Ishikawa (cell line): Measurements from ENCODE around the gene CROCC2.

ENCODE experiments used
- CEBPB ChIP-seq: IDR thresholded peaks from 2 replicates; pipeline ENCODE4 v1.6.1; 2012
- CREB1 ChIP-seq: IDR thresholded peaks from 2 replicates; pipeline ENCODE4 v1.6.1; 2012; ENCODE audit warnings: low read depth
- EGR1 ChIP-seq: IDR thresholded peaks from 2 replicates; pipeline ENCODE4 v1.6.1; 2012
- EP300 ChIP-seq: IDR thresholded peaks from 2 replicates; pipeline ENCODE4 v1.6.1; 2012; ENCODE audit warnings: borderline replicate concordance
- FOXM1 ChIP-seq: IDR thresholded peaks from 2 replicates; pipeline ENCODE4 v1.6.1; 2012; ENCODE audit warnings: low read depth, borderline replicate concordance
- NFIC ChIP-seq: IDR thresholded peaks from 2 replicates; pipeline ENCODE4 v1.6.1; 2012
- RAD21 ChIP-seq: IDR thresholded peaks from 2 replicates; pipeline ENCODE4 v1.6.1; 2012; ENCODE audit warnings: low read depth
- TAF1 ChIP-seq: IDR thresholded peaks from 2 replicates; pipeline ENCODE4 v1.6.1; 2012; ENCODE audit warnings: low read depth, mild to moderate bottlenecking
- TCF12 ChIP-seq: IDR thresholded peaks from 2 replicates; pipeline ENCODE4 v1.6.1; 2012; ENCODE audit warnings: low read depth
- TEAD4 ChIP-seq: IDR thresholded peaks from 2 replicates; pipeline ENCODE4 v1.6.1; 2012
- YY1 ChIP-seq: IDR thresholded peaks from 2 replicates; pipeline ENCODE4 v1.6.1; 2012; ENCODE audit warnings: low read depth
- ZBTB7A ChIP-seq: IDR thresholded peaks from 2 replicates; pipeline ENCODE4 v1.6.1; 2012; ENCODE audit warnings: low read depth
- TF ChIP-seq, protein P1 (sequence below): IDR thresholded peaks from 2 replicates; pipeline ENCODE4 v1.6.1; 2012
- TF ChIP-seq, protein P2 (sequence below): IDR thresholded peaks from 2 replicates; pipeline ENCODE4 v1.6.1; 2012
- TF ChIP-seq, protein P3 (sequence below): IDR thresholded peaks from 2 replicates; pipeline ENCODE4 v1.6.1; 2012; ENCODE audit warnings: low read depth, mild to moderate bottlenecking

CROCC2 gene

DNA sequence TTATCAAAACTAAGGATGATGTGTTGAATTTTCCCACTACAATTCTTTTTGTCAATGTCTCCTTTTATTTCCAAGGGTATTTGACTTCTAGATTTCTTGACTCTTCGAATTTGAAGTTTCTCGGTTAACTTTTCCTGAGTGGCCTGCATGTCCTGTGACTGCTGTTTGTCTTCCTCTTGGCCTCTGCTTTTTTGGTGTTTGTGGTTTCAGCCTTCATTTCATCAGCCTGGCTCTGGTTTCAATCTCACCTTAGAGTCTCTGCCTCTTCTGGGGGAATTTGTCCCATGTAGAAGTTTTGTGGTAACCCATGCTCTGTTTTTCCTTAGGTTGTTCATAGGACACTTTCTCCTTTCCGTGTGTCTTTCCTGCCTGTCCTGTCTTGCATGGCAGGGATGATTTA, 64.0 kb downstream of the CROCC2 start:
- TF ChIP-seq NFIC (no peak), TAF1 (no peak), TEAD4 (no peak), RAD21 (no peak), CEBPB (no peak), CREB1 (no peak), EGR1 (no peak), EP300 (no peak), ZBTB7A (no peak), TCF12 (no peak), YY1 (no peak), FOXM1 (no peak)
- TF ChIP-seq, protein P1, sequence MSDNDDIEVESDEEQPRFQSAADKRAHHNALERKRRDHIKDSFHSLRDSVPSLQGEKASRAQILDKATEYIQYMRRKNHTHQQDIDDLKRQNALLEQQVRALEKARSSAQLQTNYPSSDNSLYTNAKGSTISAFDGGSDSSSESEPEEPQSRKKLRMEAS: no peak
- TF ChIP-seq, protein P2, sequence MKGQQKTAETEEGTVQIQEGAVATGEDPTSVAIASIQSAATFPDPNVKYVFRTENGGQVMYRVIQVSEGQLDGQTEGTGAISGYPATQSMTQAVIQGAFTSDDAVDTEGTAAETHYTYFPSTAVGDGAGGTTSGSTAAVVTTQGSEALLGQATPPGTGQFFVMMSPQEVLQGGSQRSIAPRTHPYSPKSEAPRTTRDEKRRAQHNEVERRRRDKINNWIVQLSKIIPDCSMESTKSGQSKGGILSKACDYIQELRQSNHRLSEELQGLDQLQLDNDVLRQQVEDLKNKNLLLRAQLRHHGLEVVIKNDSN: no peak
- TF ChIP-seq, protein P3, sequence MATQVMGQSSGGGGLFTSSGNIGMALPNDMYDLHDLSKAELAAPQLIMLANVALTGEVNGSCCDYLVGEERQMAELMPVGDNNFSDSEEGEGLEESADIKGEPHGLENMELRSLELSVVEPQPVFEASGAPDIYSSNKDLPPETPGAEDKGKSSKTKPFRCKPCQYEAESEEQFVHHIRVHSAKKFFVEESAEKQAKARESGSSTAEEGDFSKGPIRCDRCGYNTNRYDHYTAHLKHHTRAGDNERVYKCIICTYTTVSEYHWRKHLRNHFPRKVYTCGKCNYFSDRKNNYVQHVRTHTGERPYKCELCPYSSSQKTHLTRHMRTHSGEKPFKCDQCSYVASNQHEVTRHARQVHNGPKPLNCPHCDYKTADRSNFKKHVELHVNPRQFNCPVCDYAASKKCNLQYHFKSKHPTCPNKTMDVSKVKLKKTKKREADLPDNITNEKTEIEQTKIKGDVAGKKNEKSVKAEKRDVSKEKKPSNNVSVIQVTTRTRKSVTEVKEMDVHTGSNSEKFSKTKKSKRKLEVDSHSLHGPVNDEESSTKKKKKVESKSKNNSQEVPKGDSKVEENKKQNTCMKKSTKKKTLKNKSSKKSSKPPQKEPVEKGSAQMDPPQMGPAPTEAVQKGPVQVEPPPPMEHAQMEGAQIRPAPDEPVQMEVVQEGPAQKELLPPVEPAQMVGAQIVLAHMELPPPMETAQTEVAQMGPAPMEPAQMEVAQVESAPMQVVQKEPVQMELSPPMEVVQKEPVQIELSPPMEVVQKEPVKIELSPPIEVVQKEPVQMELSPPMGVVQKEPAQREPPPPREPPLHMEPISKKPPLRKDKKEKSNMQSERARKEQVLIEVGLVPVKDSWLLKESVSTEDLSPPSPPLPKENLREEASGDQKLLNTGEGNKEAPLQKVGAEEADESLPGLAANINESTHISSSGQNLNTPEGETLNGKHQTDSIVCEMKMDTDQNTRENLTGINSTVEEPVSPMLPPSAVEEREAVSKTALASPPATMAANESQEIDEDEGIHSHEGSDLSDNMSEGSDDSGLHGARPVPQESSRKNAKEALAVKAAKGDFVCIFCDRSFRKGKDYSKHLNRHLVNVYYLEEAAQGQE: no peak

DNA sequence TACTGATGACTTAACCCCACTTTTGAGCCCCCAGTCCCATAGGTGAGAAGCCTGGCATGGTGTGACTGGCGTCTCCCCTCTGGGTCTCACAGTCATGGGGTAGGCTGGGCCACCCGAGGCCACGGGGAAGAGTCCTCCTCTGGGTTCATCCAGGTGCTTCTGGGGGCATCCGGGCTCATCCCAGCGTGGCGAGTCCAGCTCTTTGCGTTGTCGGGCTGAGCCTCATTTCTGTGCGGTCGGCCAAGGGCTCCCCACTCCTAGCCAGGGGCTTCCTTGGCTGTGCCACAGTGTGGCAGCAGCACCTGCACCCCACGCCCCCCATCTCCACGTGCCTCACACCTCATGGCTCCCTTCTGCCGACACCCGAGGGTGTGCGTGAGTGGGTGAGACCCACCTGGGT, 64.7 kb downstream of the CROCC2 start:
- TF ChIP-seq TAF1: no peak
- TF ChIP-seq, protein P2: no peak
- TF ChIP-seq EP300: no peak
- TF ChIP-seq ZBTB7A: no peak
- TF ChIP-seq, protein P1: no peak
- no peak for TF ChIP-seq NFIC
- no peak for TF ChIP-seq CREB1
- TF ChIP-seq EGR1: no peak
- TF ChIP-seq CEBPB: no peak
- TF ChIP-seq TCF12: no peak
- no peak for TF ChIP-seq TEAD4
- TF ChIP-seq RAD21: no peak
- TF ChIP-seq, protein P3: no peak
- no peak for TF ChIP-seq YY1
- no peak for TF ChIP-seq FOXM1

DNA sequence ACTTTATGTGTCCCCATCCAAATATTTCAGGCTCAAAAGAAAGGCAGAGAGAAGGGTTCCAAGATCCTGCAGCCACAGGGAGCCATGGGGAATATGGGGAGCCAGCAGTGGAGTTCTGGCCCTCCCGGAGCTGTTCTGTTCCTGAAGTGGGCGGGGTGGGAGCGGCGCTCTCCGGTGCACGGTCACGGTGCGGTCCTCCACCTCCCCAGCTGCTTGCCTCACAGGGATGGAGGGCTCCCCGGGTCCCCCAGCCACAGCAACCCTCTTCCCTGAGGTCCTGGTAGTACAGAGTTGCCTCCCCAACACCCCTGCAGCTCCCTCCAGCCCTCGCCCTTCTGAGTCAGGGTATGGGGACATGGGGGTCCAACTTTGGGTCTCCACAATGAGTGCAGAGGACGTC, 66.1 kb downstream of the CROCC2 start:
- no peak for TF ChIP-seq YY1
- no peak for TF ChIP-seq TCF12
- no peak for TF ChIP-seq ZBTB7A
- no peak for TF ChIP-seq EP300

DNA sequence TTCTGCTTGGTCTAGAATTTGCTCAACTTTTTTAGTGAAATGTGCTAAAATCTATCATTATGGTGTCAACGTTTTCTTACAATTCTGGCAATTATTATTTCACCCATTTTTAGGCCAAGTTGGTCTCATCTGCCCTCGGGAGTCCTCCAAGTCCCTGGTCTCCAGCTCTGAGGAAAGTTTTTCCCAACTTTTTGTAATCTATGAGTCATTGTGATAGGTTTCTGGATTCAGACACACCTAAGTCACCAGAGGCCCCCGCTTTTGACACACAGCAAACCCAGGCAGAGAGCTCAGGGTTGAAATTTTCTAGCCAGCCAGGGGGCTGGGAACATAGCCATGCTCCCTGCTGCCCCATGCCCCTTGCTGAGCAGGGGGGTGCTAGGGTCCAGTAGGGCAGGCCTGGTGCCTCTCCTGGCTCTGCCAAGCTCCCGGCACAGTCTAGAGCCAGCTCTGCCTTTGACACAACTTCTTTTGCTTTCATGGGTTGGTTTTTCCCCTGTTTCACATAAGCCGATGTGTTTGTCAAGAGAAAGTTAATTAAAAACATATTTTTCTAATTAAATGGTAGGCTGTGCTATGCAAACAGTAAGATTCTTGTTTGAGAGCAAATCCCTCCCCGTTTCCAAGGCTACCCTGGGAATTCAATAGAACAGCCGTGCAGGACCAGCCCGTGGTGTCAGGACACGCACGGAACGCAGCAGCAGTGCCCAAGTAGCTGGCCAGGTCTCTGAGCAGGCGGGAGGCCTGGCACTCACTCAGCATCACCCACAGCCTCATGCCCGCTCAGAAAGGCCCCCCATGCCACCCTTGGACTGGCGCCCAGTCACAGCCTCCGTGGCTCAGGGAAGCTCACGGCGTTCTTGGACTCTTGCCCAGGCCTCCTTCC, 66.7 kb downstream of the CROCC2 start:
- TF ChIP-seq, protein P1: peak; percentile 43; the same call in 1 of the 2 replicates
- TF ChIP-seq TEAD4 (peak; percentile 10; the same call in 1 of the 2 replicates), YY1 (no peak), NFIC (peak; percentile 95), TCF12 (peak; percentile 47; the same call in 1 of the 2 replicates)

DNA sequence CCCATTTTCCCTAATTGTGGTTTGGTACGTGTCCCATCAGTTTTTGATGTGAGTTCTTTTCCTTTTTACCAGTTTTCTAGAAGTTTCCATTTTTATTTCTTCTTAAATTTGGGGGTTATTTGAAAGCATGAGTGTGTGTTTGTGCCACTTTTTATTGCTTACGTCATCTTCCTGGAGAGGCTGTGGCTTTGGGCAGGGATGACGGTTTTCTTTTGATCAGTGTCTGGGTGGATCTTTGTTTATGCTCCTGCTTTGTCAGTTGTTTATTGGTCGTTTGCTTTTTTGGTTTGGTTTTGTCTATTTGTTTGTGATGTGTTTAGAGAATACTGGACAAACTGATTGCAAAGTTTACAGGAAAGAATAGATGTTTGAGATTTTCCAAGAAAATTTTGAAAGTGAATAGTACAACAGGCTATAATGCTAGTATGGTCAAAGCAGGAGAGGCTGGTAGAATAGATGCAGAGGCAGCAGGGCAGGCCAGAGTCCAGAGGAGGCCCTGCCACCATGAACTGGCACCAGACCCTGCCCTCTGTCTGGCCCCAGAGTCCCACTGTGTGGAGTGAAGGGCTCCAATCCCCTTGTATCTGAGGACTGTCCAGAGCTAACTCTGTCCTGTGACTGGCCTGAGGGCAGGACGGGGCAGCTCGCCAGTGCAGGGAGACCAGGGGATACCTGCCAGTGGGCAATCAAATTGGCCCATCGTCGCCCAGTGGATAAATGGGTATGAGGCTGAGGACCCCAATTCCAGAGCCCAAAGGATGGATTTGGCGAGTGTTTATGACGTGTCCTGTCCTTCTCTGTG, 68.8 kb downstream of the CROCC2 start:
- TF ChIP-seq NFIC (no peak), YY1 (no peak), EGR1 (no peak), ZBTB7A (no peak), TAF1 (no peak), EP300 (no peak), CREB1 (no peak), RAD21 (no peak), FOXM1 (no peak), TCF12 (no peak), TEAD4 (no peak)
- TF ChIP-seq, protein P2: no peak
- TF ChIP-seq, protein P1: no peak
- TF ChIP-seq, protein P3: no peak
